SK-N-SH (cell line): ENCODE results near the gene NFATC3. TPM values are rescaled to one million over a fixed set of nuclear protein-coding genes. Genes with fewer than 3 reads are reported as not detected.

Experiments
- CTCF ChIA-PET: fragments of 300-600, 350-600 bp; formaldehyde crosslinking; extraction: SDS; loops from one replicate; lab custom pipeline; 2021; lab: Yijun Ruan, JAX
- POLR2A ChIA-PET: fragments of 350-600 bp; sonication (Branson Sonifier 250); formaldehyde crosslinking; extraction: SDS; loops from one replicate; lab custom pipeline; 2020; ENCODE audit warnings: antibody characterized with exemption, inconsistent platforms; lab: Yijun Ruan, JAX
- DNase-seq: peaks from one replicate; pipeline ENCODE4 v3.0.0; 2012
- H2AFZ ChIP-seq: fragments of 200-600 bp; sonication (generic); 2 replicates; pipeline ENCODE4 v1.8.1; 2016; ENCODE audit warnings: antibody characterized with exemption, mild to moderate bottlenecking, low read depth
- H3F3A ChIP-seq: fragments of 200-600 bp; sonication (generic); replicated peaks from 2 replicates; pipeline ENCODE3; 2016; ENCODE audit warnings: antibody characterized with exemption, mild to moderate bottlenecking; ENCODE audit not compliant: insufficient read depth
- H3K27ac ChIP-seq, 2 experiments: fragments of 200-500 bp in 1 of 2; fragments of 200-600 bp in 1 of 2; sonication (Bioruptor generic) in 1 of 2; sonication (generic), shearing (Covaris generic) in 1 of 2; 2 replicates each; pipeline versions ENCODE4 v1.5.1 to v1.6.1; 2014 to 2016; ENCODE audit warnings: low read depth in 2 of 2, inconsistent platforms in 1 of 2, low read length in 1 of 2, mild to moderate bottlenecking in 1 of 2, mixed read lengths in 1 of 2
- H3K27me3 ChIP-seq: fragments of 200-600 bp; sonication (generic), shearing (Covaris generic); 2 replicates; pipeline ENCODE4 v1.6.1; 2016; ENCODE audit warnings: mixed run types; ENCODE audit not compliant: insufficient read depth
- H3K36me3 ChIP-seq, 2 experiments: fragments of 200-500 bp in 1 of 2; fragments of 200-600 bp in 1 of 2; sonication (Bioruptor generic) in 1 of 2; sonication (generic) in 1 of 2; replicated peaks in 1 of 2; 2 replicates each; pipeline versions ENCODE3 to v1.5.1; 2014 to 2016; ENCODE audit warnings: low read length in 1 of 2, mild to moderate bottlenecking in 1 of 2; ENCODE audit not compliant: insufficient read depth in 2 of 2, control insufficient read depth in 1 of 2
- H3K4me1 ChIP-seq, 2 experiments: fragments of 200-500 bp in 1 of 2; fragments of 200-600 bp in 1 of 2; sonication (Bioruptor generic) in 1 of 2; sonication (generic), shearing (Covaris generic) in 1 of 2; 2 replicates each; pipeline versions ENCODE4 v1.5.1 to v1.6.1; 2014 to 2016; ENCODE audit warnings: low read depth in 1 of 2, low read length in 1 of 2, mixed run types in 1 of 2; ENCODE audit not compliant: insufficient read depth in 2 of 2, control insufficient read depth in 1 of 2
- H3K4me2 ChIP-seq: fragments of 200-600 bp; sonication (generic), shearing (Covaris generic); 2 replicates; pipeline ENCODE4 v1.6.1; 2017; ENCODE audit warnings: mixed run types
- H3K4me3 ChIP-seq, 2 experiments: fragments of 200-500 bp in 1 of 2; fragments of 200-600 bp in 1 of 2; sonication (Bioruptor generic) in 1 of 2; sonication (generic), shearing (Covaris generic) in 1 of 2; 2 replicates each; pipeline versions ENCODE4 v1.5.1 to v1.8.1; 2014 to 2016; ENCODE audit warnings: low read depth in 2 of 2, inconsistent platforms in 1 of 2, low read length in 1 of 2, mild to moderate bottlenecking in 1 of 2, mixed read lengths in 1 of 2, moderate library complexity in 1 of 2
- H3K79me2 ChIP-seq: fragments of 200-600 bp; sonication (generic); 2 replicates; pipeline ENCODE4 v1.8.1; 2017; ENCODE audit warnings: mild to moderate bottlenecking; ENCODE audit not compliant: insufficient read depth
- H3K9ac ChIP-seq: fragments of 200-600 bp; sonication (generic); 2 replicates; pipeline ENCODE4 v1.6.1; 2017; ENCODE audit warnings: mixed run types
- H3K9me2 ChIP-seq: fragments of 200-600 bp; sonication (generic); 2 replicates; pipeline ENCODE4 v1.6.1; 2017; ENCODE audit warnings: mixed run types
- H3K9me3 ChIP-seq: fragments of 200-600 bp; sonication (generic); 2 replicates; pipeline ENCODE4 v1.6.1; 2017; ENCODE audit warnings: mixed run types, mild to moderate bottlenecking, moderate library complexity
- H4K20me1 ChIP-seq: fragments of 200-600 bp; sonication (generic); 2 replicates; pipeline ENCODE4 v1.6.1; 2017; ENCODE audit warnings: mild to moderate bottlenecking, mixed run types; ENCODE audit not compliant: insufficient read depth
- CHD2 ChIP-seq: fragments of 150-350 bp; IDR thresholded peaks from 2 replicates; pipeline ENCODE4 v1.6.1; 2018; ENCODE audit warnings: low read length; ENCODE audit not compliant: partially characterized antibody
- CTCF ChIP-seq: fragments of 200-600 bp; sonication (generic); IDR thresholded peaks from 2 replicates; pipeline ENCODE4 v1.6.1; 2017; ENCODE audit warnings: antibody characterized with exemption, mild to moderate bottlenecking, moderate library complexity
- ELF1 ChIP-seq: IDR thresholded peaks from 2 replicates; pipeline ENCODE4 v1.4.0; 2012
- FOSL2 ChIP-seq: IDR thresholded peaks from 2 replicates; pipeline ENCODE4 v1.4.0; 2012; ENCODE audit warnings: low read depth, mild to moderate bottlenecking, moderate library complexity, borderline replicate concordance
- FOXJ3 ChIP-seq: sonication (generic); formaldehyde crosslinking; IDR thresholded peaks from 2 replicates; pipeline ENCODE4 v1.5.1; 2020; ENCODE audit warnings: mild to moderate bottlenecking, missing genetic modification reagents
- GABPA ChIP-seq: IDR thresholded peaks from 2 replicates; pipeline ENCODE4 v1.4.0; 2012; ENCODE audit warnings: low read depth, mild to moderate bottlenecking
- MAX ChIP-seq: IDR thresholded peaks from 2 replicates; pipeline ENCODE4 v1.4.0; 2012; ENCODE audit warnings: low read depth
- MEF2A ChIP-seq: IDR thresholded peaks from 2 replicates; pipeline ENCODE4 v1.4.0; 2012; ENCODE audit warnings: low read depth, borderline replicate concordance
- NFIC ChIP-seq: IDR thresholded peaks from 2 replicates; pipeline ENCODE4 v1.4.0; 2012; ENCODE audit warnings: borderline replicate concordance
- NRF1 ChIP-seq: IDR thresholded peaks from 2 replicates; pipeline ENCODE4 v1.6.1; 2012; ENCODE audit warnings: low read depth, mild to moderate bottlenecking, low read length
- PBX3 ChIP-seq: IDR thresholded peaks from 2 replicates; pipeline ENCODE4; 2012
- POLR2AphosphoS5 ChIP-seq: IDR thresholded peaks from 2 replicates; pipeline ENCODE4 v1.6.1; 2012; ENCODE audit warnings: low read depth, low read length
- RAD21 ChIP-seq: IDR thresholded peaks from 2 replicates; pipeline ENCODE4 v1.6.1; 2012; ENCODE audit warnings: mild to moderate bottlenecking, low read length
- REST ChIP-seq: IDR thresholded peaks from 2 replicates; pipeline ENCODE4 v1.6.1; 2012; ENCODE audit warnings: mild to moderate bottlenecking, low read depth, low read length, moderate library complexity
- SIN3A ChIP-seq: IDR thresholded peaks from 2 replicates; pipeline ENCODE4 v1.6.1; 2012; ENCODE audit warnings: low read depth, mild to moderate bottlenecking, low read length, moderate library complexity, borderline replicate concordance
- TAF1 ChIP-seq: IDR thresholded peaks from 2 replicates; pipeline ENCODE4 v1.6.1; 2012; ENCODE audit warnings: low read depth, mild to moderate bottlenecking, low read length, moderate library complexity, borderline replicate concordance
- USF2 ChIP-seq: fragments of 150-350 bp; IDR thresholded peaks from 2 replicates; pipeline ENCODE4 v1.6.1; 2017; ENCODE audit warnings: antibody characterized with exemption, low read length, low read depth, borderline replicate concordance
- YY1 ChIP-seq: IDR thresholded peaks from 2 replicates; pipeline ENCODE4 v1.4.0; 2012; ENCODE audit warnings: low read depth, mild to moderate bottlenecking
- ZBTB33 ChIP-seq: IDR thresholded peaks from 2 replicates; pipeline ENCODE4 v1.4.0; 2012; ENCODE audit warnings: low read depth, borderline replicate concordance
- WGBS: methylation state at CpG from one replicate; pipeline ENCODE4 v1.1.6; 2017; ENCODE audit warnings: low lambda C conversion rate; 5-methylcytosine and 5-hydroxymethylcytosine counted together
- polyA plus RNA-seq, 3 experiments: library from polyadenylated mRNA; depleted of rRNA; stranded (reverse); fragments of >200 nt; gene quantifications; 2 replicates each; pipeline ENCODE4 v1.2.3, GENCODE V29; 2012

The NFATC3 gene
- polyA plus RNA-seq, 1 of the 3 experiments (the other 2 are of a cell fraction), result 5.7 TPM

GRCh38 chr16:68250951-68251350, 165.8 kb downstream of the NFATC3 start:
- Histone ChIP-seq H3K36me3 (peaks cover 6 to 8% of the 10 kb centered on the region in 2 experiments), H3K9ac (no peak overlapping the region), H3F3A (no peaks in the 10 kb centered on the region), H3K27ac (no peak overlapping the region), H3K9me3 (no peaks in the 10 kb centered on the region), H3K4me3 (no peak overlapping the region), H3K4me1 (peaks cover 6% of the 10 kb centered on the region in 2 experiments; a peak in 2 of 4 replicates), H3K27me3 (no peaks in the 10 kb centered on the region), H3K4me2 (no peak overlapping the region), H3K9me2 (no peaks in the 10 kb centered on the region), H3K79me2 (peaks cover 6% of the 10 kb centered on the region), H4K20me1 (no peaks in the 10 kb centered on the region), H2AFZ (no peak overlapping the region)
- WGBS, result 86% methylated on average over 6 of the region's 6 CpGs
- ChIA-PET CTCF (interaction anchor here (1.4 to 9.0 kb wide), 2 partner anchors 11 to 60 kb away, joined by 3 to 92 read pairs; partner anchors contain the start of genes PRMT7, SLC7A6 and SLC7A6OS), POLR2A (no interaction called here)
- DNase-seq, result no peak
- TF ChIP-seq USF2 (no peak), ELF1 (no peak), YY1 (no peak), CTCF (no peak), RAD21 (no peak)

- 93% methylated on average over 5 of the region's 5 CpGs for WGBS
- ChIA-PET POLR2A (no interaction called here), CTCF (interaction anchor here (0.9 to 9.0 kb wide), 5 partner anchors 10 to 158 kb away, joined by 3 to 92 read pairs (median 3); partner anchors contain the start of genes PRMT7, SLC7A6 and SLC7A6OS)
- TF ChIP-seq POLR2AphosphoS5, result no peak
- TF ChIP-seq FOXJ3, result no peak
- TF ChIP-seq PBX3, result no peak
- no peak for TF ChIP-seq TAF1
- no peak for TF ChIP-seq NFIC
- TF ChIP-seq REST, result no peak
- no peak for TF ChIP-seq MEF2A
- no peak for TF ChIP-seq NRF1
- TF ChIP-seq ZBTB33, result no peak
- TF ChIP-seq CHD2, result no peak
- no peak for TF ChIP-seq GABPA
- TF ChIP-seq FOSL2, result no peak
- TF ChIP-seq SIN3A, result no peak
- TF ChIP-seq MAX, result no peak
These were observed 166.7 kb downstream of the NFATC3 start for GRCh38 chr16:68251832-68252231.

More at GRCh38 chr16:68251832-68252231, 166.7 kb downstream of the NFATC3 start:
- Histone ChIP-seq H3K79me2 (no peaks in the 10 kb centered on the region; the same call in none of the 2 replicates), H3F3A (peaks cover under 1% of the 10 kb centered on the region), H4K20me1 (no peaks in the 10 kb centered on the region), H3K27me3 (no peaks in the 10 kb centered on the region), H3K4me2 (no peak overlapping the region), H3K9me2 (no peaks in the 10 kb centered on the region), H3K36me3 (peaks cover 8 to 13% of the 10 kb centered on the region in 2 experiments), H3K9ac (no peak overlapping the region), H3K27ac (no peak overlapping the region), H3K4me3 (no peak overlapping the region), H2AFZ (no peak overlapping the region), H3K9me3 (no peaks in the 10 kb centered on the region), H3K4me1 (no peaks in the 10 kb centered on the region; a peak in 1 of 4 replicates)
- DNase-seq, result no peak
